Activated naive CD4-positive, alpha-beta T cell treated with anti-CD3 and anti-CD28 coated beads for 36 hours (primary cell): ENCODE measurements around the gene SPIN3. TPM values are rescaled to one million over a fixed set of nuclear protein-coding genes. Genes with fewer than 3 reads are reported as not detected.
"Not testable (repeated sequence)": the region's sequence is repeated elsewhere in the genome, so short reads cannot be mapped to it uniquely, and the experiment has no call there.

Source experiments
- CTCF ChIA-PET: fragments of 350-600 bp; sonication (Branson Sonifier 250); formaldehyde crosslinking; loops from one replicate; lab custom pipeline; 2021; ENCODE audit warnings: antibody characterized with exemption; lab: Charles Lee
- DNase-seq: peaks from one replicate; pipeline ENCODE4 v3.0.0-alpha.2; 2020
- H3K27ac Mint-ChIP-seq: one replicate; pipeline ENCODE4 v1.8.0; 2021; ENCODE audit warnings: mild to moderate bottlenecking, mixed read lengths
- H3K27me3 Mint-ChIP-seq: one replicate; pipeline ENCODE4 v1.8.0; 2021; ENCODE audit warnings: low read depth, mixed read lengths
- H3K36me3 Mint-ChIP-seq: one replicate; pipeline ENCODE4 v1.8.0; 2021; ENCODE audit warnings: low read depth, mixed read lengths
- H3K4me1 Mint-ChIP-seq: one replicate; pipeline ENCODE4 v1.8.0; 2021; ENCODE audit warnings: low read depth, mixed read lengths
- H3K4me3 Mint-ChIP-seq: one replicate; pipeline ENCODE4 v1.8.0; 2021; ENCODE audit warnings: mild to moderate bottlenecking, moderate library complexity, mixed read lengths
- H3K9me3 Mint-ChIP-seq: one replicate; pipeline ENCODE4 v1.8.0; 2021; ENCODE audit warnings: mixed read lengths
- intact Hi-C: fragments of 100-400 bp; cut with micrococcal nuclease; formaldehyde crosslinking; loops from one replicate; pipeline ENCODE4 v1.15.1; 2023
- total RNA-seq, 2 experiments: library from RNA; stranded (reverse); gene quantifications; one replicate each; pipeline ENCODE4 v1.2.3, GENCODE V29; 2021

The SPIN3 gene
- total RNA-seq, result 10 to 100 TPM in 1 of 2 experiments, 1 to 10 TPM in 1; 8.6 to 10.3 TPM

DNA sequence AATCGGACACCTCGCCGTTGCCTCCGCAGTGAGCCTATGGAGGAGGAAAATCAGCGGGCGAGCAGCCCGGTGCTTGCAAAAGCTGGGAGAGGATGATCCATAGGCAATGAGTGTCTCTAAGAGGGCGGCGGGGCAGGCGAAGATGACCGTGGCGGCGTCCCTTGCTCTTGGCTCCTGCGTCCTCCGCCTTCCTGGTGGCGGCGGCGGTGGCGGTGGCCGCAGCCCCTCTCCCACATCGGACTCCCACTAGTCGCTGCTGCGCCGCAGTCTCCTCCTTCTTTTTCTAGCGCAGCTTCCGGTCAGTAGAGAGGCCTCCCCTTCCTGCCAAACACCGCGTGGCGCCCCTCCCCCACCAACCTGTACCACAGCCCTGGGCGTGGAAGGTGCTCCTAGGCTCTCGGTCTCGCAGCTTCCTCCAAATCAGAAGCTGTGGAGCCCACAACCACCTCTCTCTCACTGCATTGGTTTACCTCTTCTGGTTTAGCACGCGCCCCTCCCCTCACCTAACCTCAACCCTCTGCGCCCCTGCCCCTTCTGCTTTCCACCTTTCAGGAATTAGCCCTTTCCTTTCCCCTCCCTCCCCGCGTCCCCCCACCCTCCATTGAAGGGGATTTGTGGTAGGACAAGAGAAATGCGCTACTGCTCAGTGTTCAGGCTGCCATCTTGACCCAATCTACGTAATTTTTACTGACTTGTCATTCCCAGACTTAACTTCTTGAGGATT is at the start of gene SPIN3:
Gene SPIN3, minus strand, starts transcription at position 271 of the 724 bp plus-strand sequence. CDS start 594 bp downstream, outside the sequence.
- intact Hi-C loops, result loop anchor here (1.0 to 5.0 kb wide), 4 partner anchors 126 to 592 kb away; partner anchors contain the start of genes FAAH2 and SPIN2B
- no peaks in the 10 kb centered on the region for H3K9me3 Mint-ChIP-seq
- H3K27me3 Mint-ChIP-seq, result no peaks in the 10 kb centered on the region
- H3K36me3 Mint-ChIP-seq, result peaks cover 19% of the 10 kb centered on the region
- CTCF ChIA-PET, result no interaction called here
- peaks cover 37% of the 10 kb centered on the region for H3K4me1 Mint-ChIP-seq
- peak within 1 kb of the TSS; percentile 86 for H3K4me3 Mint-ChIP-seq
- H3K27ac Mint-ChIP-seq, result peak within 1 kb of the TSS; percentile 92
- peak; percentile 67 for DNase-seq

DNA sequence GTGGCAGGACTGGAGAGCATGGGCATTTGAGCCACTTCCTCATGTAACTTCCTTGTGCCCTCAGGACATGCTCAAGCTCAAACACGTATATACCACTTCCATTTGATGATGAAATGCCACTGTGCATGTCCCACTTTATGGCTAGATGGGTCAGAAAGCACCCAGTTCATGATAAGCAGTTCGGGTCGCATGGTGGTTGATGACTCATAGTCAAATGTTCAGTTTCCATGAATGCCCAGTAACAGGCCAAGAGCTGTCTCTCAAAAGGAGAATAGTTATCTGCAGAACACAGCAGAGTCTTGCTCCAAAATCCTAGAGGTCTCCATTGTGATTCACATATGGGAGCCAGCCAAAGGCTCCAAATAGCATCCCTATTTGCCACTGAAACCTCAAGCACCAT is 48.9 kb upstream of the SPIN3 start:
- Mint-ChIP-seq H3K36me3 (no peaks in the 10 kb centered on the region), H3K27ac (no peak overlapping the region), H3K4me1 (no peaks in the 10 kb centered on the region), H3K4me3 (no peak overlapping the region), H3K9me3 (no peaks in the 10 kb centered on the region), H3K27me3 (peaks cover 3% of the 10 kb centered on the region)
- intact Hi-C loops, result no loop called here
- CTCF ChIA-PET, result no interaction called here
- DNase-seq, result no peak

DNA sequence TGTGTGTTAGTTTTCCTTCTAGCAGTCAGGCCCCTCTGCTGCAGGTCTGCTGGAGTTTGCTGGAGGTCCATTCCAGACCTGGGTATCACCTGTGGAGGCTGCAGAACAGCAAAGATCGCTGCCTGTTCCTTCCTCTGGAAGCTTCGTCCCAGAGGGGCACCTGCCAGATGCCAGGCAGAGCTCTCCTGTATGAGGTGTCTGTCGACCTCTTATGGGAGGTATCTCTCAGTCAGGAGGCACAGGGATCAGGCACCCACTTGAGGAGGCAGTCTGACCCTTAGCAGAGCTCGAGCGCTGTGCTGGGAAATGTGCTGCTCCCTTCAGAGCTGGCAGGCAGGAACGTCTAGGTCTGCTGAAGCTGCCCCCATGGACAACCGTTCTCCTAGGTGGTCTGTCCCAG is 41.9 kb upstream of the SPIN3 start:
- H3K4me1 Mint-ChIP-seq, H3K36me3 Mint-ChIP-seq, H3K27me3 Mint-ChIP-seq, H3K27ac Mint-ChIP-seq, CTCF ChIA-PET, DNase-seq, H3K4me3 Mint-ChIP-seq, H3K9me3 Mint-ChIP-seq, intact Hi-C loops: not testable (repeated sequence)

DNA sequence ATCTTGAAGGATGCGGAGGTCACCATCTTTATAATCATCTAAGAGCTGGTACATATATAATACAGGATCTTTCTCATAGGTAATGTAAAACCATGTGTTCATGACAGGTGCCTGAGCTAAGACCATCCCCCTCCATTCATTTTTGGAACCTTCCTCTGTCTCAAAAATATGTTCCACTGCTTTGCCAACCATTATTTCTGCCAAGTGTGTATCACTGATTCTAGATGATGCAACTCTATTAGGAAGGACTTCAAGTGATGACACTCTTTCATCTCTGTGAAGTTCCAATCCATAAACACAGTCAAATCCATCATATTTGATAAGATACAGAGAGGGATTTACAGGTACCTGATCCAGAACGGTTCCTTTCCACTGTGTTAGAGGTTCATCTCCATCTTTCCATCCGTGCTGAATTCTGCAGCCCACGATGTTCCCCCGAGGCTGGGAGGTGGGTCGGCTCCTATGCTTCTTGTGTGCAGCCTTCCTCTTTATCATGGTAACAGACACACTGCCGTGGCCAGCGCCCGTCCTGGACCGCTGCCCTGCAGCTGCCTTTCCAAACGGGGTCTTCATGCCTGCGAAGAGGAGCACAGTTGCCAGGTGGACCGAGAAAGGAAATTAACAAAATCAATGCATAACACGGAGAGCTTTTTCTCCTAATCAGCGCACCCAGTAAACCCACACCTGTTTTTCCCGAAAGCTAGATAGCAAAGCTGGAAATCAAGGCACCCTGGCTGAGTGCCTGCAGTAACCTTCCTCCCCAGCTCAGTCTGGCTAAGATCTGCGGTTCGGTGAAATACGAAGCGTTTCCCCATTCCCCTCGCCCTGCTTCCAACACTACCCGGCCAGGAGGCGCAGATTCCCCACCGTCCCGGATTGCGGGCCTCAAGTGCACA is 718 bp downstream of the SPIN3 start:
- Mint-ChIP-seq H3K9me3 (no peaks in the 10 kb centered on the region), H3K4me1 (peaks cover 37% of the 10 kb centered on the region), H3K4me3 (peak overlapping the region; percentile 86), H3K27me3 (no peaks in the 10 kb centered on the region), H3K36me3 (peaks cover 19% of the 10 kb centered on the region), H3K27ac (peak overlapping the region; percentile 92)
- DNase-seq, result no peak
- intact Hi-C loops, result loop anchor here (1.0 to 5.0 kb wide), 4 partner anchors 127 to 593 kb away; partner anchors contain the start of genes FAAH2 and SPIN2B
- CTCF ChIA-PET, result interaction anchor here (1.5 kb wide), 1 partner anchor 16 kb away, joined by 3 read pairs; no protein-coding TSS in a partner anchor

DNA sequence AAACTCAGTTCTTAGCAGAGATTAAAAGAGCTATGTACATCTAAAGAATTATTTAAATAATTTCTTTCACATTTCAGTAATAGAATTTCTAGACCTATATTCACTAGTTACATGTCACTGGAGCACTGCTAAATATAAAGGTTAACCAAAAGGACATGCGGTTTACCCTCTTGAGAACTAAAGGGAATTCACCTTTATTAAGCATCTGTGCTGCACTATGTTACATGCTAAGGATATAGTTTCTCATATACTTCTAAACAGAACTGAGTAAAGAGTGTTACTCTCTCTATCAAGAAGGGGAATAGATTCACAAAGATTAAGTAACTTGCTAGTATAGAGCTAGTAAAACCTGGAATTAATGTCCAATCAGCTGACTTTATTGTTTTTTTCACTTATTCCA is 7.6 kb downstream of the SPIN3 start:
- CTCF ChIA-PET, result interaction anchor here (1.8 kb wide), 1 partner anchor 10 kb away, joined by 6 read pairs; no protein-coding TSS in a partner anchor
- Mint-ChIP-seq H3K4me1 (peaks cover 28% of the 10 kb centered on the region), H3K27me3 (no peaks in the 10 kb centered on the region), H3K4me3 (no peak overlapping the region), H3K27ac (no peak overlapping the region), H3K36me3 (peaks cover 18% of the 10 kb centered on the region), H3K9me3 (no peaks in the 10 kb centered on the region)
- intact Hi-C loops, result loop anchor here (10.0 kb wide), 1 partner anchor 423 kb away; the partner anchor contains the start of gene UBQLN2
- no peak for DNase-seq

DNA sequence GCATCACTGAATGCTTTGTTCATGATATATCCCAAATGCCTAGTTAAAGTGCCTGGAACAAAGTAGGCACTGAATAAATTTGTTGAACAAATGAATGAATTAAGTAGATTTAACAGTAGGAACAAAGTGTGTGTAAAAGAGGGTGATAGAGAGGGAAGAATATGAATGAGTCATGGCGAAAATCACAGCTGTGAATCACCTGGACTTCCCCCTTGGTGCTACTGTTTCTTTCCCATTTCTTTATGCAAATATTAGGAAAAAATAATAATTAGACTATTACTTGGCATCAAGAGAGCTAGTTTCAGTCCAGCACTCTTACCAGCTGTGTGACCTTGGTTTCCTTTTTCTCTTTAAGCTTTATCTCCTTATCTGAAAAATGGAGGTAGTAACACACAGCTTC is 9.2 kb downstream of the SPIN3 start:
- CTCF ChIA-PET, result interaction anchor here (1.8 kb wide), 1 partner anchor 8 kb away, joined by 6 read pairs; no protein-coding TSS in a partner anchor
- intact Hi-C loops, result loop anchor here (10.0 kb wide), 1 partner anchor 421 kb away; the partner anchor contains the start of gene UBQLN2
- H3K4me1 Mint-ChIP-seq, result peaks cover 18% of the 10 kb centered on the region
- H3K36me3 Mint-ChIP-seq, result peaks cover 12% of the 10 kb centered on the region
- no peaks in the 10 kb centered on the region for H3K27me3 Mint-ChIP-seq
- H3K4me3 Mint-ChIP-seq, result no peak overlapping the region
- H3K27ac Mint-ChIP-seq, result peak overlapping the region; percentile 41
- peak; percentile 31 for DNase-seq
- no peaks in the 10 kb centered on the region for H3K9me3 Mint-ChIP-seq

DNA sequence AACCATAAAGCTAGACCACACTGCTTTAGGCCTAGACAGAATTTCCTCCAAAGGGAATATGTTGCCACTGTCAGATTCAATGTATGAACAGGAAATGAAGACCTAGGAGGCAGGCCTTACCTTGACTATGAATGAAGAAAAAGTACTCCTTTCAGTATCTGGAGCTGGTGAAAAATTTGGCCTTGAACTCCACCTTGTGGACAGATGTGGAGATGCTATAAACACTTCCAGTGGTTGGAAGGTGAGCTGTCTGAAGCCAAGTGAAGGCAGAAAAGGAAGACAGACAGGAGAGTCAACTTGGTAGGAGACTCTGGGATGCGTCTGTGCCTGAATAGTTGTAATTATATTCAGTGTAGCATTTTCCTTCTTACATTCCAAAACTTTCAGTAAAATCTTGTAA is 17.2 kb downstream of the SPIN3 start:
- no peaks in the 10 kb centered on the region for H3K9me3 Mint-ChIP-seq
- DNase-seq, result peak; percentile 55
- H3K27me3 Mint-ChIP-seq, result no peaks in the 10 kb centered on the region
- CTCF ChIA-PET, result interaction anchor here (0.8 to 2.3 kb wide), 8 partner anchors 8 to 214 kb away, joined by 3 to 14 read pairs (median 6); no protein-coding TSS in a partner anchor
- peaks cover 3% of the 10 kb centered on the region for H3K4me1 Mint-ChIP-seq
- no peak overlapping the region for H3K4me3 Mint-ChIP-seq
- H3K36me3 Mint-ChIP-seq, result peaks cover 7% of the 10 kb centered on the region
- no peak overlapping the region for H3K27ac Mint-ChIP-seq
- intact Hi-C loops, result loop anchor here (1.0 to 5.0 kb wide), 4 partner anchors 111 to 696 kb away; partner anchors contain the start of gene NBDY

DNA sequence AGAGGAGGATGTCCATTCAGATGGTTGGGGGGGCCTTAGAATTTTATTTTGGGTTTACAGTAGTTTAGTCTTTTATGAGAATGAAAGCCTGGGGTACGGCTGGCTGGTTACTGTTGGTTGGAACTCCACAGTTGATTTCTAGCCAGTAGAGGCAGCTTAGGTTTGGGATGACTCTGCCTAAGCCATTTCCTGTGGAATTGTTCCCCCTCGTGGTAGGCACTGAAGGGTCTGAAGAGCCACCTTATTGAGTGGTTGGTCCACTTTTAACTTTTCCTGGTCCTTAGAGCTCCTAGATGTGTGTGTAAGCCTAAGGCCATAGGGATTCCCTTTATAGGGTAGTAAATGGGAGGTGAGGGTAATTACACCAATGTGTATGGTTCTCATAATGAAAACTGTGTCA is 19.7 kb downstream of the SPIN3 start:
- no peak for DNase-seq
- Mint-ChIP-seq H3K4me3 (no peak overlapping the region), H3K36me3 (peaks cover 8% of the 10 kb centered on the region), H3K27me3 (no peaks in the 10 kb centered on the region), H3K9me3 (no peaks in the 10 kb centered on the region), H3K27ac (no peak overlapping the region), H3K4me1 (peaks cover 3% of the 10 kb centered on the region)
- CTCF ChIA-PET, result no interaction called here
- intact Hi-C loops, result loop anchor here (5.0 kb wide), 1 partner anchor 108 kb away; no protein-coding TSS in a partner anchor

DNA sequence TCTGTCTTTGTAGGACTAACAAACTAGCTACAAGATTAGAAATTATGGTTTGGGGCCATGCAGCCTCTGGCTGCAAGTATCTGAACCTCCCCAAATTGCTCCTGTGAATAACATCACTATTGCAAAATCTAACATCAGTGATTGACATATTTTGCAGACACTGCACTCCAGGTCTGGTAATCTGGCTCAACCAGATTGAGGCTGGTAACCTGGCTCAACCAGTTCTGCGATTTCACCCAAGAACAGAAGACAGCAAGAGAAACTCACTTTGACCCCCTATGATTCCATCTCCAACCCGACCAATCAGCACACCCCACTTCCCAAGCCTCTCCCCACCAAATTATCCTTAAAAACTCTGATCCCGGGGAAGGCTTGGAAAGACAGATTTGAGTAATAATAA is 20.9 kb downstream of the SPIN3 start:
- intact Hi-C loops, result no loop called here

DNA sequence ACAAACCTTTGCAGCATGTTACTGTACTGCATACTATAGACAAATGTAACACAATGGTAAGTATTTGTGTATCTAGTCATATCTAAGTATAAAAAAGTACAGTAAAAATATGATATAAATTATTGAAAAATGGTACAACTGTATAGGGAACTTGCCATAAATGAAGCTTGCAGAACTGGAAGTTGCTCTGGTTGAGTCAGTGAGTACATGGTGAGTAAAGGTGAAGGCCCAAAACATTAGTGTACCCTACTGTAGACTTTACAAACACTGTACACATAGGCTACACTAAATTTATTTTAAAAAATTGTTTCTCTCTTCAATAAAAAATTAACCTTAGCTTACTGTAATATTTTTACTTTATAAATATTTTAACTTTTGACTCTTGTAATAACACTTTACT is 25.8 kb downstream of the SPIN3 start:
- Mint-ChIP-seq H3K4me1 (peaks cover 2% of the 10 kb centered on the region), H3K27ac (no peak overlapping the region), H3K27me3 (no peaks in the 10 kb centered on the region), H3K4me3 (no peak overlapping the region), H3K36me3 (peaks cover 11% of the 10 kb centered on the region), H3K9me3 (no peaks in the 10 kb centered on the region)
- intact Hi-C loops, result no loop called here
- DNase-seq, result no peak
- CTCF ChIA-PET, result no interaction called here

More for the DNA sequence above, 20.9 kb downstream of the SPIN3 start:
- H3K4me1 Mint-ChIP-seq, result peaks cover 3% of the 10 kb centered on the region
- H3K36me3 Mint-ChIP-seq, result peaks cover 11% of the 10 kb centered on the region
- H3K9me3 Mint-ChIP-seq, result no peaks in the 10 kb centered on the region
- DNase-seq, result no peak
- no peak overlapping the region for H3K27ac Mint-ChIP-seq
- no peaks in the 10 kb centered on the region for H3K27me3 Mint-ChIP-seq
- no peak overlapping the region for H3K4me3 Mint-ChIP-seq
- CTCF ChIA-PET, result interaction anchor here (1.2 kb wide), 1 partner anchor 172 kb away, joined by 5 read pairs; no protein-coding TSS in a partner anchor

DNA sequence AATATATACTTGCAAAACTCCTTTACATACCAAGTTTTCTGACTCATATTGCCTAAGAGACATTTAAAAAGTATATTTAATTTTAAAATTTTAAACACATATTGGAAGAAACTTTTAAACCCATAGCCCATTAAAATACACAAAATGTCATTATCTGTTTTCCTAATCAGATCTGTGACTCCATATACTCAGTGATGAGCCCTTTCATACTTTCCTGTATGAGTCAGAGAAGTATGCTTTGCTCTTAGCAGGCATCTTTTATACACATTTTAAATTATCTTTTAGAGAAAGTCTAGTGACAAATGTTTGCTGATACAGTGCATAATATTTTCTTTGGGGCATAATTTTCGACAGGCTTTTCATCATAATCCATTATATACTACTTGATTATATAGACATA is 26.4 kb downstream of the SPIN3 start:
- no peak for DNase-seq
- H3K9me3 Mint-ChIP-seq, result no peaks in the 10 kb centered on the region
- no peak overlapping the region for H3K4me3 Mint-ChIP-seq
- H3K27me3 Mint-ChIP-seq, result no peaks in the 10 kb centered on the region
- intact Hi-C loops, result no loop called here
- CTCF ChIA-PET, result no interaction called here
- H3K27ac Mint-ChIP-seq, result no peak overlapping the region
- H3K36me3 Mint-ChIP-seq, result peaks cover 11% of the 10 kb centered on the region
- peaks cover 6% of the 10 kb centered on the region for H3K4me1 Mint-ChIP-seq

DNA sequence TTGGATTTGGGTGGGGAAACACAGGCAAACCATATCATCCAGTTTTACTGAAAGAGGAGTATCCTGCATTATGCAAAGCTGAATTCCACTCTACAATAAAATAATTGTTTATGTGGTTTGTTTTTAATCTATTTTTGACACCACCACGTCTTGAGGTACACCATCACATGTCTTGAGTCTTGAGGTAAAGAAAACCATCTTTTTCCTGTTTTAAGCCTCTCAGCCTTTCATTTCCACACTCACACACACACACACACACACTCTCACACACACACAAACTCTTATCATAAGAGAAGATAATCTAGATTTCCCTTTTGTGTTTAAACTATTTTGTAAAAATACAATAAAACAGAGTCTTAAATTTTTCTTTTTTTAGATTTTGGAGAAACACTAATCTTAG is 32.0 kb downstream of the SPIN3 start:
- peaks cover 8% of the 10 kb centered on the region for H3K36me3 Mint-ChIP-seq
- H3K4me1 Mint-ChIP-seq, result peaks cover 6% of the 10 kb centered on the region
- CTCF ChIA-PET, result no interaction called here
- DNase-seq, result no peak
- H3K4me3 Mint-ChIP-seq, result no peak overlapping the region
- no peaks in the 10 kb centered on the region for H3K27me3 Mint-ChIP-seq
- H3K27ac Mint-ChIP-seq, result no peak overlapping the region
- H3K9me3 Mint-ChIP-seq, result no peaks in the 10 kb centered on the region
- intact Hi-C loops, result no loop called here
